ENCODE results near the gene GAS5.

Gene GAS5

GRCh38 chr1:173878251-173878650, 10.5 kb upstream of the GAS5 start:
- H3K9ac ChIP-seq (ENCODE audit: low read length): no peak overlapping the region
- TF ChIP-seq EZH2 (IDR thresholded peaks at IDR 0.05; ENCODE audit: borderline replicate concordance, low read length) (no peak), CTCF (IDR thresholded peaks at IDR 0.05; ENCODE audit: low read length) (no peak)
- H3K9me3 ChIP-seq (ENCODE audit: low read length): no peaks in the 10 kb centered on the region
- H3K27me3 ChIP-seq (ENCODE audit: insufficient read depth, low read length): no peaks in the 10 kb centered on the region
- H3F3A ChIP-seq (ENCODE audit: insufficient read depth, low read length): no peaks in the 10 kb centered on the region
- no peak overlapping the region for H2AFZ ChIP-seq (ENCODE audit: low read length)
- no peak overlapping the region for H3K4me3 ChIP-seq (ENCODE audit: low read depth, low read length, poor library complexity, severe bottlenecking)
- no peak overlapping the region for H3K4me2 ChIP-seq (ENCODE audit: low read length)
- H3K4me1 ChIP-seq (ENCODE audit: insufficient read depth, low read length, severe bottlenecking): no peaks in the 10 kb centered on the region
- no peaks in the 10 kb centered on the region for H4K20me1 ChIP-seq (ENCODE audit: insufficient read depth, low read length)
- H3K9me2 ChIP-seq (ENCODE audit: low read depth, low read length): no peaks in the 10 kb centered on the region
- H3K36me3 ChIP-seq (ENCODE audit: insufficient read depth, low read length): peaks cover 29% of the 10 kb centered on the region
- no peak overlapping the region for H3K27ac ChIP-seq (ENCODE audit: low read depth, low read length, poor library complexity, severe bottlenecking)
- H3K79me2 ChIP-seq (ENCODE audit: insufficient read depth, low read length): no peaks in the 10 kb centered on the region

GRCh38 chr1:173876732-173877131, 8.9 kb upstream of the GAS5 start:
- Histone ChIP-seq H3K4me1 (ENCODE audit: insufficient read depth, low read length, severe bottlenecking) (peaks cover under 1% of the 10 kb centered on the region), H3F3A (ENCODE audit: insufficient read depth, low read length) (no peaks in the 10 kb centered on the region), H3K9me3 (ENCODE audit: low read length) (no peaks in the 10 kb centered on the region), H3K4me2 (ENCODE audit: low read length) (no peak overlapping the region), H3K9me2 (ENCODE audit: low read depth, low read length) (no peaks in the 10 kb centered on the region), H4K20me1 (ENCODE audit: insufficient read depth, low read length) (no peaks in the 10 kb centered on the region), H2AFZ (ENCODE audit: low read length) (no peak overlapping the region), H3K36me3 (ENCODE audit: insufficient read depth, low read length) (peaks cover 31% of the 10 kb centered on the region), H3K27ac (ENCODE audit: low read depth, low read length, poor library complexity, severe bottlenecking) (no peak overlapping the region), H3K4me3 (ENCODE audit: low read depth, low read length, poor library complexity, severe bottlenecking) (no peak overlapping the region), H3K79me2 (ENCODE audit: insufficient read depth, low read length) (no peaks in the 10 kb centered on the region), H3K9ac (ENCODE audit: low read length) (no peak overlapping the region), H3K27me3 (ENCODE audit: insufficient read depth, low read length) (no peaks in the 10 kb centered on the region)
- TF ChIP-seq CTCF (IDR thresholded peaks at IDR 0.05; ENCODE audit: low read length) (no peak), EZH2 (IDR thresholded peaks at IDR 0.05; ENCODE audit: borderline replicate concordance, low read length) (no peak)

- Histone ChIP-seq H3K9me3 (ENCODE audit: low read length) (no peaks in the 10 kb centered on the region), H3K9ac (ENCODE audit: low read length) (no peak overlapping the region), H3K4me3 (ENCODE audit: low read depth, low read length, poor library complexity, severe bottlenecking) (peak overlapping the region; percentile 90), H3K27ac (ENCODE audit: low read depth, low read length, poor library complexity, severe bottlenecking) (peak overlapping the region; percentile 85), H3K4me2 (ENCODE audit: low read length) (peak overlapping the region; percentile 97), H3K79me2 (ENCODE audit: insufficient read depth, low read length) (peaks cover 12% of the 10 kb centered on the region), H4K20me1 (ENCODE audit: insufficient read depth, low read length) (no peaks in the 10 kb centered on the region), H3K27me3 (ENCODE audit: insufficient read depth, low read length) (no peaks in the 10 kb centered on the region), H3K4me1 (ENCODE audit: insufficient read depth, low read length, severe bottlenecking) (peaks cover 36% of the 10 kb centered on the region), H3F3A (ENCODE audit: insufficient read depth, low read length) (0 out of 2 replicates have a peak, but pooled peaks cover 7% of the 10 kb centered on the region), H3K9me2 (ENCODE audit: low read depth, low read length) (no peaks in the 10 kb centered on the region), H2AFZ (ENCODE audit: low read length) (no peak overlapping the region), H3K36me3 (ENCODE audit: insufficient read depth, low read length) (peaks cover 30% of the 10 kb centered on the region)
- TF ChIP-seq CTCF (IDR thresholded peaks at IDR 0.05; ENCODE audit: low read length): no peak
- TF ChIP-seq EZH2 (IDR thresholded peaks at IDR 0.05; ENCODE audit: borderline replicate concordance, low read length): no peak
These were observed 3.7 kb upstream of the GAS5 start for GRCh38 chr1:173871500-173871899.
